ENCODE measurements around the gene INPP5B.
A peak's percentile ranks its signal among the peaks of the same experiment; 100 is the strongest.

INPP5B gene

GRCh38 chr1:37892151-37893047 is 54.5 kb downstream of the INPP5B start:
- no peak overlapping the region for H3K9ac ChIP-seq (ENCODE audit: low read depth, low read length, poor library complexity, severe bottlenecking)
- H2AFZ ChIP-seq (ENCODE audit: low read length) = no peak overlapping the region
- H3K9me3 ChIP-seq (ENCODE audit: insufficient read depth, low read depth, low read length) = no peaks in the 10 kb centered on the region
- H3K27me3 ChIP-seq (ENCODE audit: insufficient read depth, low read length, poor library complexity, severe bottlenecking) = no peaks in the 10 kb centered on the region
- H3K4me3 ChIP-seq (ENCODE audit: low read length, poor library complexity, severe bottlenecking) = no peak overlapping the region
- H3K4me2 ChIP-seq (ENCODE audit: low read depth, low read length, poor library complexity, severe bottlenecking) = no peak overlapping the region
- TF ChIP-seq EZH2phosphoT487 (IDR thresholded peaks at IDR 0.05; ENCODE audit: borderline replicate concordance) (no peak), CTCF (conservative IDR thresholded peaks at IDR 0.05; ENCODE audit: low read length) (no peak)
- peaks cover 13% of the 10 kb centered on the region; the same call in 1 of the 2 replicates for H3K79me2 ChIP-seq (ENCODE audit: insufficient read depth, low read length)
- no peaks in the 10 kb centered on the region for H3F3A ChIP-seq (ENCODE audit: low read depth)
- peaks cover 27% of the 10 kb centered on the region; the same call in 1 of the 2 replicates for H3K36me3 ChIP-seq (ENCODE audit: insufficient read depth, low read length)
- H3K4me1 ChIP-seq (ENCODE audit: insufficient read depth, low read length, poor library complexity, severe bottlenecking) = no peaks in the 10 kb centered on the region
- H4K20me1 ChIP-seq (ENCODE audit: insufficient read depth, low read length, poor library complexity, severe bottlenecking) = peaks cover 4% of the 10 kb centered on the region
- no peaks in the 10 kb centered on the region for H3K9me2 ChIP-seq (replicated peaks; ENCODE audit: low read depth, low read length)

- no peaks in the 10 kb centered on the region for H3K4me1 ChIP-seq (ENCODE audit: insufficient read depth, low read length, poor library complexity, severe bottlenecking)
- H2AFZ ChIP-seq (ENCODE audit: low read length) = no peak overlapping the region
- TF ChIP-seq EZH2phosphoT487 (IDR thresholded peaks at IDR 0.05; ENCODE audit: borderline replicate concordance) = no peak
- TF ChIP-seq CTCF (conservative IDR thresholded peaks at IDR 0.05; ENCODE audit: low read length) = peak; percentile 80
- no peaks in the 10 kb centered on the region for H3F3A ChIP-seq (ENCODE audit: low read depth)
- peaks cover 4% of the 10 kb centered on the region for H4K20me1 ChIP-seq (ENCODE audit: insufficient read depth, low read length, poor library complexity, severe bottlenecking)
- no peak overlapping the region for H3K4me3 ChIP-seq (ENCODE audit: low read length, poor library complexity, severe bottlenecking)
- no peak overlapping the region for H3K9ac ChIP-seq (ENCODE audit: low read depth, low read length, poor library complexity, severe bottlenecking)
- H3K9me2 ChIP-seq (replicated peaks; ENCODE audit: low read depth, low read length) = no peaks in the 10 kb centered on the region
- no peaks in the 10 kb centered on the region for H3K9me3 ChIP-seq (ENCODE audit: insufficient read depth, low read depth, low read length)
- peaks cover 13% of the 10 kb centered on the region; the same call in 1 of the 2 replicates for H3K79me2 ChIP-seq (ENCODE audit: insufficient read depth, low read length)
- peaks cover 44% of the 10 kb centered on the region; the same call in 1 of the 2 replicates for H3K36me3 ChIP-seq (ENCODE audit: insufficient read depth, low read length)
- no peak overlapping the region for H3K4me2 ChIP-seq (ENCODE audit: low read depth, low read length, poor library complexity, severe bottlenecking)
- no peaks in the 10 kb centered on the region for H3K27me3 ChIP-seq (ENCODE audit: insufficient read depth, low read length, poor library complexity, severe bottlenecking)
Observed at GRCh38 chr1:37890378-37891014, 56.4 kb downstream of the INPP5B start.

GRCh38 chr1:37888022-37888700 is 58.7 kb downstream of the INPP5B start:
- Histone ChIP-seq H3K79me2 (ENCODE audit: insufficient read depth, low read length) (no peaks in the 10 kb centered on the region), H2AFZ (ENCODE audit: low read length) (no peak overlapping the region), H3F3A (ENCODE audit: low read depth) (no peaks in the 10 kb centered on the region), H3K4me2 (ENCODE audit: low read depth, low read length, poor library complexity, severe bottlenecking) (no peak overlapping the region), H3K4me1 (ENCODE audit: insufficient read depth, low read length, poor library complexity, severe bottlenecking) (no peaks in the 10 kb centered on the region), H3K27me3 (ENCODE audit: insufficient read depth, low read length, poor library complexity, severe bottlenecking) (no peaks in the 10 kb centered on the region), H3K9ac (ENCODE audit: low read depth, low read length, poor library complexity, severe bottlenecking) (no peak overlapping the region), H3K9me3 (ENCODE audit: insufficient read depth, low read depth, low read length) (no peaks in the 10 kb centered on the region), H3K36me3 (ENCODE audit: insufficient read depth, low read length) (peaks cover 63% of the 10 kb centered on the region; the same call in 1 of the 2 replicates), H4K20me1 (ENCODE audit: insufficient read depth, low read length, poor library complexity, severe bottlenecking) (peaks cover 4% of the 10 kb centered on the region), H3K9me2 (replicated peaks; ENCODE audit: low read depth, low read length) (no peaks in the 10 kb centered on the region), H3K4me3 (ENCODE audit: low read length, poor library complexity, severe bottlenecking) (no peak overlapping the region)
- TF ChIP-seq EZH2phosphoT487 (IDR thresholded peaks at IDR 0.05; ENCODE audit: borderline replicate concordance) = no peak

All from Loucy (cell line).